H1 (cell line): ENCODE results near the gene HES4.

ENCODE experiments used
- ASH2L ChIP-seq: fragments of 200-600, 300-600 bp; sonication (generic); IDR thresholded peaks from one replicate; pipeline ENCODE4 v1.7.1; 2017; ENCODE audit warnings: low read length
- BRCA1 ChIP-seq: IDR thresholded peaks from 2 replicates; pipeline ENCODE4 v1.6.1; 2012; ENCODE audit warnings: low read depth, low read length, improper control_type of control experiment
- CTCF ChIP-seq, 3 experiments: IDR thresholded peaks; 1 replicate in 2 of 3; 2 replicates in 1 of 3; pipeline versions ENCODE4 v1.5.1 to v1.6.1; 2011; ENCODE audit warnings: low read length in 3 of 3, mild to moderate bottlenecking in 3 of 3, inconsistent platforms in 2 of 3, low read depth in 1 of 3, moderate library complexity in 1 of 3; ENCODE audit not compliant: insufficient read depth in 1 of 3; ENCODE audit errors: control extremely low read depth in 1 of 3
- EZH2 ChIP-seq: fragments of 200-600 bp; sonication (generic); IDR thresholded peaks from 2 replicates; pipeline ENCODE4 v1.7.1; 2012; ENCODE audit warnings: low read depth, mild to moderate bottlenecking, moderate library complexity, low read length, inconsistent platforms; ENCODE audit not compliant: severe bottlenecking
- RXRA ChIP-seq: IDR thresholded peaks from 2 replicates; pipeline ENCODE4 v1.6.1; 2011; ENCODE audit warnings: low read depth, mild to moderate bottlenecking, low read length, moderate library complexity; ENCODE audit not compliant: insufficient read depth
- TF ChIP-seq, protein P1 (sequence below): IDR thresholded peaks from 2 replicates; pipeline ENCODE4 v1.6.1; 2011; ENCODE audit warnings: low read length, improper control_type of control experiment

DNA sequence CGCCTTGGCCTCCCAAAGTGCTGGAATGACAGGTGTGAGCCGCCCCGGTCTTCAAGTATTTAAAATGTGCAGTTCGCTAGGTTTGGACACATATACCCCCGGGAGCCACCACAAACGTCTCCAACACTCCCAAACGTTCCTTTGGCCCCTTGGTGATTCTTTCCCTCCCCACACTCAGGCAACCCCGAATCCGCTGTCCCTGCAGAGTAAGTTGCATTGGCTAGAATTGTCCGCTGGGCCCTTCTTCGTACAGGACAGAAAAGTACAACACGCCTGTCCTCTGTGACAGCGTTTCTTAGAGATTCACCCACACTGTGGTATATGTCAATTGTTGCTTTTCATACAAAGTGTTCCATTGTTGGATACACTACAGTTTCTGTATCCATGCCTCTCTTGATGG, 14.8 kb downstream of the HES4 start:
- TF ChIP-seq RXRA (no peak), CTCF (IDR thresholded peaks at IDR 0.05; ENCODE audit: control extremely low read depth in 1 of 3, insufficient read depth in 1 of 3, low read depth in 1 of 3, low read length in 3 of 3) (no peak), ASH2L (no peak), BRCA1 (no peak), EZH2 (no peak)
- TF ChIP-seq, protein P1, sequence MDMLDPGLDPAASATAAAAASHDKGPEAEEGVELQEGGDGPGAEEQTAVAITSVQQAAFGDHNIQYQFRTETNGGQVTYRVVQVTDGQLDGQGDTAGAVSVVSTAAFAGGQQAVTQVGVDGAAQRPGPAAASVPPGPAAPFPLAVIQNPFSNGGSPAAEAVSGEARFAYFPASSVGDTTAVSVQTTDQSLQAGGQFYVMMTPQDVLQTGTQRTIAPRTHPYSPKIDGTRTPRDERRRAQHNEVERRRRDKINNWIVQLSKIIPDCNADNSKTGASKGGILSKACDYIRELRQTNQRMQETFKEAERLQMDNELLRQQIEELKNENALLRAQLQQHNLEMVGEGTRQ: no peak
